ENCODE measurements around the gene HS6ST3. TPM values are rescaled to one million over a fixed set of nuclear protein-coding genes. Genes with fewer than 3 reads are reported as not detected.

HS6ST3 gene
- total and polyA plus RNA-seq, 2 donors (not counting 3 experiments of a cell fraction or from before 2014, with no cell fraction given), result 0.03 to 0.15 TPM

DNA sequence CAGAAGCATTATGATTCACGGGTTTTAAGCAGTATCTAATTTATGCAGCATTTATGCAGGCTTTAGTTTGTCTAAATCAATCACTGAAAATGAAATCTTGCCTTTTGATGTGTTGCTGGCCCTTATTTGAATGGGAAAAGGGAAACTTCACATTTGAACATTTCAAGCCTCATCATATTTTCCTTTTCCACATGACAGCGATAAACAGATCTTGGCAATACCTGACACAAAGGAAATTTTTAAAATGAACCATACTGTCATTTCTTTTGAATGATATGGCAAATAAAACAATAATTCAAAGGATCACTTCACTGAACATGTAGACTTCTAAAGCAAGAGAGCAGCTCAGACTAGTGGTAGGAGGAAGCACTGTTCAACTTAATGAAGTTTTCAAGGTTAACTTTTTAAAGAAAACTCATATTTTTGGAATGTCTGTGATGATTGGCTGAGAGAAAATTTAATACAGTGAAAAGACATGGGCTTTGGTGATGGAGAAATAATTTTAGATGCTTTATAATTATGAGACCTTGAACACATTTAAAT is 706.3 kb downstream of the HS6ST3 start:
- Histone ChIP-seq H3K36me3 (ENCODE audit: control insufficient read depth in 2 of 2, extremely low read depth in 1 of 2, insufficient read depth in 2 of 2, low read length in 2 of 2) (no peaks in the 10 kb centered on the region), H4K20me1 (replicated peaks; ENCODE audit: control insufficient read depth, extremely low read depth, insufficient read depth, low read length) (no peaks in the 10 kb centered on the region), H3K79me2 (ENCODE audit: control insufficient read depth, insufficient read depth, low read length) (no peaks in the 10 kb centered on the region), H3K9me3 (replicated peaks; ENCODE audit: control insufficient read depth, insufficient read depth, low read length) (no peaks in the 10 kb centered on the region), H3K4me3 (replicated peaks in 1 of 3; ENCODE audit: insufficient read depth in 1 of 3, low read depth in 1 of 3, low read length in 3 of 3) (no peak overlapping the region), H3K9me1 (replicated peaks; ENCODE audit: control insufficient read depth, extremely low read depth, insufficient read depth, low read length) (no peaks in the 10 kb centered on the region), H3K27me3 (ENCODE audit: control insufficient read depth in 2 of 2, insufficient read depth in 2 of 2, low read length in 2 of 2) (no peaks in the 10 kb centered on the region), H3K4me1 (ENCODE audit: control insufficient read depth, extremely low read depth, insufficient read depth, low read length) (no peaks in the 10 kb centered on the region), H3K27ac (ENCODE audit: insufficient read depth, low read depth, low read length) (no peak overlapping the region), H2AFZ (ENCODE audit: low read depth, low read length) (no peak overlapping the region), H3K9ac (replicated peaks; ENCODE audit: extremely low read depth, insufficient read depth, low read length) (no peak overlapping the region), H3K4me2 (ENCODE audit: insufficient read depth, low read length) (no peak overlapping the region)
- CTCF ChIA-PET, result no interaction called here
- TF ChIP-seq MYC (IDR thresholded peaks at IDR 0.05; ENCODE audit: low read depth, low read length) (no peak), POLR2A (IDR thresholded peaks at IDR 0.05; ENCODE audit: low read depth, low read length) (no peak), FOS (IDR thresholded peaks at IDR 0.05; ENCODE audit: borderline replicate concordance, insufficient read depth, low read length) (no peak), JUN (IDR thresholded peaks at IDR 0.05; ENCODE audit: borderline replicate concordance, insufficient read depth, insufficient read length, low read depth) (no peak), GATA2 (IDR thresholded peaks at IDR 0.05; ENCODE audit: insufficient read depth, insufficient read length, low read depth, low read length) (no peak), EZH2 (IDR thresholded peaks at IDR 0.05; ENCODE audit: borderline replicate concordance, low read depth, low read length, severe bottlenecking) (no peak), POLR2AphosphoS5 (IDR thresholded peaks at IDR 0.05; ENCODE audit: insufficient read depth, low read depth, low read length) (no peak)
- TF ChIP-seq, protein P1, sequence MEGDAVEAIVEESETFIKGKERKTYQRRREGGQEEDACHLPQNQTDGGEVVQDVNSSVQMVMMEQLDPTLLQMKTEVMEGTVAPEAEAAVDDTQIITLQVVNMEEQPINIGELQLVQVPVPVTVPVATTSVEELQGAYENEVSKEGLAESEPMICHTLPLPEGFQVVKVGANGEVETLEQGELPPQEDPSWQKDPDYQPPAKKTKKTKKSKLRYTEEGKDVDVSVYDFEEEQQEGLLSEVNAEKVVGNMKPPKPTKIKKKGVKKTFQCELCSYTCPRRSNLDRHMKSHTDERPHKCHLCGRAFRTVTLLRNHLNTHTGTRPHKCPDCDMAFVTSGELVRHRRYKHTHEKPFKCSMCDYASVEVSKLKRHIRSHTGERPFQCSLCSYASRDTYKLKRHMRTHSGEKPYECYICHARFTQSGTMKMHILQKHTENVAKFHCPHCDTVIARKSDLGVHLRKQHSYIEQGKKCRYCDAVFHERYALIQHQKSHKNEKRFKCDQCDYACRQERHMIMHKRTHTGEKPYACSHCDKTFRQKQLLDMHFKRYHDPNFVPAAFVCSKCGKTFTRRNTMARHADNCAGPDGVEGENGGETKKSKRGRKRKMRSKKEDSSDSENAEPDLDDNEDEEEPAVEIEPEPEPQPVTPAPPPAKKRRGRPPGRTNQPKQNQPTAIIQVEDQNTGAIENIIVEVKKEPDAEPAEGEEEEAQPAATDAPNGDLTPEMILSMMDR (IDR thresholded peaks at IDR 0.05; ENCODE audit: extremely low read depth in 1 of 2, insufficient read depth in 1 of 2, low read depth in 1 of 2, low read length in 2 of 2), result no peak
- TF ChIP-seq, protein P2, sequence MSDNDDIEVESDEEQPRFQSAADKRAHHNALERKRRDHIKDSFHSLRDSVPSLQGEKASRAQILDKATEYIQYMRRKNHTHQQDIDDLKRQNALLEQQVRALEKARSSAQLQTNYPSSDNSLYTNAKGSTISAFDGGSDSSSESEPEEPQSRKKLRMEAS (IDR thresholded peaks at IDR 0.05; ENCODE audit: insufficient read depth, insufficient read length), result no peak
- POLR2A ChIA-PET, result no interaction called here
- intact Hi-C loops (cut with micrococcal nuclease), result no loop called here
- dilution Hi-C loops (cut with MboI; ENCODE audit: extremely low pct_ligation_motif_present, low sequenced_read_pairs), result no loop called here
- FAIRE-seq, result no peak
- DNase-seq (ENCODE audit: low read depth, low spot score), result no peak
- no TSS peak for BruUV-seq (replicated peaks)

Measured in endothelial cell of umbilical vein (primary cell).